Nephron (organoid): Measurements from ENCODE around the gene KCNIP4.

Experiments
- H3K27ac Mint-ChIP-seq, 3 experiments: 2 replicates each; pipeline ENCODE4 v1.8.0; 2020; ENCODE audit warnings: mixed read lengths in 3 of 3, mild to moderate bottlenecking in 2 of 3, moderate library complexity in 1 of 3
- H3K27me3 Mint-ChIP-seq: 2 replicates; pipeline ENCODE4 v1.8.0; 2021; ENCODE audit warnings: low read depth, mild to moderate bottlenecking, moderate library complexity, mixed read lengths
- H3K36me3 Mint-ChIP-seq: 2 replicates; pipeline ENCODE4 v1.8.0; 2020; ENCODE audit warnings: low read depth, mixed read lengths
- H3K4me1 Mint-ChIP-seq: 2 replicates; pipeline ENCODE4 v1.8.0; 2020; ENCODE audit warnings: mixed read lengths
- H3K4me3 Mint-ChIP-seq, 3 experiments: 2 replicates each; pipeline ENCODE4 v1.8.0; 2020; ENCODE audit warnings: mild to moderate bottlenecking in 3 of 3, mixed read lengths in 3 of 3, moderate library complexity in 2 of 3
- H3K9me3 Mint-ChIP-seq: 2 replicates; pipeline ENCODE4 v1.8.0; 2020; ENCODE audit warnings: mixed read lengths
- TF ChIP-seq, protein P1 (sequence below), 3 experiments: fragments of 200-600 bp; sonication (generic); IDR thresholded peaks; one replicate each; pipeline ENCODE4 v1.5.0; 2021; ENCODE audit warnings: antibody characterized with exemption in 3 of 3; ENCODE audit not compliant: unreplicated experiment in 3 of 3

Gene KCNIP4

DNA sequence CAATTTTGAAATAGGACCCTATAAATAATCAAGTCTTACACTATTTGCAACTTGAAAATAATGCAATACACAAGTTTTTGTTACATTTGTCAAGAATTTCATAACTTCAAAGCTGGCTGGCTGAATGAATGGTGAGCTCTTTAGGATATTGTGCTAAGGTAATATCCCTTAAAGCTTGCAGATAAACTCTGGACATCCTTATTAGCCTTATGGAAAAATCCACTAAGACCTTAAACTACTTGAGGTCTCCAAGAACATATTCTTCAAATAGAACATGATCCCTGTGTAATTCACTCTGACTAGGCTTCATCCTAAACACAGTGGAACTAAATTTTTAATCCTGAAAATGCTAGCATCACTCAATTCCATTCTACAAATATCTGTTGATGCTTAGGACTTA is 1049.0 kb downstream of the KCNIP4 start:
- H3K27me3 Mint-ChIP-seq: peaks cover 15% of the 10 kb centered on the region
- no peaks in the 10 kb centered on the region for H3K4me1 Mint-ChIP-seq
- H3K9me3 Mint-ChIP-seq: no peaks in the 10 kb centered on the region
- no peaks in the 10 kb centered on the region for H3K36me3 Mint-ChIP-seq
- TF ChIP-seq, protein P1, sequence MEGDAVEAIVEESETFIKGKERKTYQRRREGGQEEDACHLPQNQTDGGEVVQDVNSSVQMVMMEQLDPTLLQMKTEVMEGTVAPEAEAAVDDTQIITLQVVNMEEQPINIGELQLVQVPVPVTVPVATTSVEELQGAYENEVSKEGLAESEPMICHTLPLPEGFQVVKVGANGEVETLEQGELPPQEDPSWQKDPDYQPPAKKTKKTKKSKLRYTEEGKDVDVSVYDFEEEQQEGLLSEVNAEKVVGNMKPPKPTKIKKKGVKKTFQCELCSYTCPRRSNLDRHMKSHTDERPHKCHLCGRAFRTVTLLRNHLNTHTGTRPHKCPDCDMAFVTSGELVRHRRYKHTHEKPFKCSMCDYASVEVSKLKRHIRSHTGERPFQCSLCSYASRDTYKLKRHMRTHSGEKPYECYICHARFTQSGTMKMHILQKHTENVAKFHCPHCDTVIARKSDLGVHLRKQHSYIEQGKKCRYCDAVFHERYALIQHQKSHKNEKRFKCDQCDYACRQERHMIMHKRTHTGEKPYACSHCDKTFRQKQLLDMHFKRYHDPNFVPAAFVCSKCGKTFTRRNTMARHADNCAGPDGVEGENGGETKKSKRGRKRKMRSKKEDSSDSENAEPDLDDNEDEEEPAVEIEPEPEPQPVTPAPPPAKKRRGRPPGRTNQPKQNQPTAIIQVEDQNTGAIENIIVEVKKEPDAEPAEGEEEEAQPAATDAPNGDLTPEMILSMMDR (IDR thresholded peaks at IDR 0.05; ENCODE audit: unreplicated experiment in 3 of 3): no peak
- H3K27ac Mint-ChIP-seq: no peak overlapping the region
- H3K4me3 Mint-ChIP-seq: no peak overlapping the region

DNA sequence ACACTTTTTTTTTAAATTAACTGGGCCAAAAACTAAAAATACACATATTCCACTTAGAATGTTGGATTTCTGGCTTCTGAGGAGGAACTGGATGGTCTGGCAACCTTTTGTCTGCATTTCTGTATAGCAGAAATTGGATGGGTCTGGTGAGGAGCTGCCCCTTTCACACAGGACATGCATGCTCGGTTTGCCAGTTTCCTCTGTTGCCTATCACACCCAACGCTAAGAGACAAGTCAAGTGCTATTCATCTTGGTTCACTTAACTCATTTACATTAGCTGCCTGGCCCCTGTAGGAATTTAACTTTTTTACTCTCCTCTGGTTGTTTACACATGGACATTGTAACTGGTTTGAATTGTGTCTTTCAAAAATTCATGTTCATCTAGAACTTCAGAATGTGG is 1052.6 kb downstream of the KCNIP4 start:
- peaks cover 11% of the 10 kb centered on the region for H3K27me3 Mint-ChIP-seq
- H3K36me3 Mint-ChIP-seq: no peaks in the 10 kb centered on the region
- TF ChIP-seq, protein P1 (IDR thresholded peaks at IDR 0.05; ENCODE audit: unreplicated experiment in 3 of 3): no peak
- H3K27ac Mint-ChIP-seq: no peak overlapping the region
- H3K4me1 Mint-ChIP-seq: no peaks in the 10 kb centered on the region
- H3K4me3 Mint-ChIP-seq: no peak overlapping the region
- no peaks in the 10 kb centered on the region for H3K9me3 Mint-ChIP-seq

DNA sequence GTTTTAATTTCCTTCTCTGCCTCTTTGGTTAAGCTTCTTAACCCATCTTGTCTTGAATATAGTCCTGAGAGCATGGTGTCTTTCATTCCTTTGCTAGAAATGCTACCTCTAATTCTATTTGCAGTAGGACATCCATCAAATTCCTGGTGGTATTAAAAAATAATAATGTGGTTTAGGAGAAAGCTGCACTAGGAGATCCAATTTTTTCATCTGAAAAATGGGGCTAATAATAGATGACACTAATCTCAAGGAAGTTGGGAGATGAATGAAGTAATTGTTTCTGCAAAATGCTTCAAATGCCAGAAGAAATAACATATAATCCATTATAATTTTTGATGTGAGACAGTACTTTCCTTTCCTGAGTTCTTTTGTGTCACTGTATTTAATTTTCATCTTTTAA is 1053.4 kb downstream of the KCNIP4 start:
- Mint-ChIP-seq H3K4me3 (no peak overlapping the region), H3K27ac (no peak overlapping the region), H3K27me3 (peaks cover 11% of the 10 kb centered on the region), H3K36me3 (no peaks in the 10 kb centered on the region), H3K9me3 (no peaks in the 10 kb centered on the region), H3K4me1 (no peaks in the 10 kb centered on the region)
- TF ChIP-seq, protein P1 (IDR thresholded peaks at IDR 0.05; ENCODE audit: unreplicated experiment in 3 of 3): no peak

DNA sequence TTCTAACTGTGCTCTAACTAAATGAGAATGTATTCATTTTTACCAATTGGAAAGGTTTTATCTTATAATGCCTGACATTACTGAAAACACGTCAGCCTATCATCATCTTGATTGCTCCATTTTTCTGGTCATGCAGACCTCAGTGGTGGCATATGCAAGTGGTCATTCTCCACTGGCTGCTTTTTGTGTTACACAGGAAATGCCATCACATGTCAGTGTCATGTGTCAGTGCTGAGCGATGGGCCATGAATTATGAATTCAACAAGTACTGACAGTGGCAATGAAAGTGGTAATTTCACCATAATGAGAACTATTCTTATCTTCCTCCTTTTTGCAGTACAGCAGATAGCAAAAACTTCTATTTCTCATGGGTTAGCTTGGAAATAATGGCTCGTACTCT is 1057.8 kb downstream of the KCNIP4 start:
- peaks cover 12% of the 10 kb centered on the region for H3K27me3 Mint-ChIP-seq
- H3K36me3 Mint-ChIP-seq: no peaks in the 10 kb centered on the region
- H3K4me3 Mint-ChIP-seq: no peak overlapping the region
- H3K27ac Mint-ChIP-seq: no peak overlapping the region
- no peaks in the 10 kb centered on the region for H3K9me3 Mint-ChIP-seq
- H3K4me1 Mint-ChIP-seq: no peaks in the 10 kb centered on the region
- TF ChIP-seq, protein P1 (IDR thresholded peaks at IDR 0.05; ENCODE audit: unreplicated experiment in 3 of 3): no peak

DNA sequence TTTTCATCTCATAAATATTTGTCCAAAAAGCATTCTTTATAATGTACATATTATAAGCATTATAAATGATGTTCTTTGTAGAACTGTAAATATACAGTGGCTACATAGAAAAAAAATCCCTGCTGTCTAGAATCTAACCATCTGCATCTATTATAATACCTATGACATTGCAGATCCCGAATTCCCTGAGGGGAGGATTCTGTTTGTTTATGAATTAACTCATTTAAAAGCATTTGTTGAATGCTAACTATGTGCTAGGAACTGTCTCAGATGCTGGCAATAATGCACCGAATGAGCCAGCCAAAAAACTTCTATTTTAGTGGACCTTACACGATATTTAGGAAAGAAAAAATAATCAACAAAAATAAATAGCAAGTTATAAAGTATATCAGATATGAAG is 1058.7 kb downstream of the KCNIP4 start:
- H3K4me1 Mint-ChIP-seq: no peaks in the 10 kb centered on the region
- H3K4me3 Mint-ChIP-seq: no peak overlapping the region
- no peaks in the 10 kb centered on the region for H3K36me3 Mint-ChIP-seq
- TF ChIP-seq, protein P1 (IDR thresholded peaks at IDR 0.05; ENCODE audit: unreplicated experiment in 3 of 3): no peak
- H3K27ac Mint-ChIP-seq: no peak overlapping the region
- peaks cover 9% of the 10 kb centered on the region for H3K27me3 Mint-ChIP-seq
- H3K9me3 Mint-ChIP-seq: no peaks in the 10 kb centered on the region

DNA sequence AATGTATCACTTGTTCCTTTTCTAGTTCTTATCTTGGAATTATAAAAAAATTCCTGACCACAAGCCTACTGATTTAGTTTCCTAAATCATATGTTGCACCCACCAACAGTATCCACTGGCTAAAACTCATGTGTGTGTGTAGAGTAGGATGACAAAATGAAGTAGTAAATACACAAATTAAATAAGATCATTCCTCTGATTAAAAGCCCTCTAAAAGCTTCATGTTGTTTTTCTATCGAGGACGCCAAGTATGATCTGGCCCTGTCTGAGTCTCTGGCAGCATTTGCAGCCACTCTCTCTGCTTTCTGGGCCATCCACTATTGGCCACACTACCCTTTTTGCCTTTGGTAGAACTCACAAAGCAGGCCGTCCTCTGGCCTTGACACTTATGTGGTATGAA is 1064.9 kb downstream of the KCNIP4 start:
- TF ChIP-seq, protein P1 (IDR thresholded peaks at IDR 0.05; ENCODE audit: unreplicated experiment in 3 of 3): no peak
- Mint-ChIP-seq H3K27me3 (peaks cover 11% of the 10 kb centered on the region), H3K36me3 (no peaks in the 10 kb centered on the region), H3K9me3 (no peaks in the 10 kb centered on the region), H3K4me1 (no peaks in the 10 kb centered on the region), H3K27ac (no peak overlapping the region), H3K4me3 (no peak overlapping the region)
